ENCODE data around the gene DAGLA. TPM values are rescaled to one million over a fixed set of nuclear protein-coding genes. Genes with fewer than 3 reads are reported as not detected.

The DAGLA gene
- total RNA-seq, 1 experiment from 2014 or later: 9.5 TPM

DNA sequence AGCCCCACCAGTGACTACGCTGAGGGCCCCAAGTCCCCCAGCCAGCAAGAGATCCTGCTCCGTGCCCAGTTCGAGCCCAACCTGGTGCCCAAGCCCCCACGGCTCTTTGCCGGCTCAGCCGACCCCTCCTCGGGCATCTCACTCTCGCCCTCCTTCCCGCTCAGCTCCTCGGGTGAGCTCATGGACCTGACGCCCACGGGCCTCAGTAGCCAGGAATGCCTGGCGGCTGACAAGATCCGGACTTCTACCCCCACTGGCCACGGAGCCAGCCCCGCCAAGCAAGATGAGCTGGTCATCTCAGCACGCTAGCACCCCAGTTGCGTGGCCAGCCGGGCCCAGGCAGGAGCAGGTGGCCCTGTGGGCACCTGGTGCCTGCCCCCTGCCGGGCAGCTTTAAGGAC is 64.0 kb downstream of the DAGLA start:
- no peak for DNase-seq
- Histone ChIP-seq H3K36me3 (ENCODE audit: control insufficient read depth, insufficient read depth, low read length) (peaks cover 8% of the 10 kb centered on the region), H3K9me3 (no peaks in the 10 kb centered on the region), H3K4me3 (ENCODE audit: low read depth, low read length) (no peak overlapping the region), H3K27me3 (replicated peaks; ENCODE audit: control insufficient read depth, insufficient read depth, low read length) (no peaks in the 10 kb centered on the region), H3K4me1 (peaks cover 13% of the 10 kb centered on the region)
- Mint-ChIP-seq H3K4me1 (ENCODE audit: low read depth, unreplicated experiment) (peaks cover 2% of the 10 kb centered on the region), H3K4me3 (ENCODE audit: unreplicated experiment) (no peak overlapping the region), H3K36me3 (ENCODE audit: insufficient read depth, unreplicated experiment) (peaks cover 17% of the 10 kb centered on the region), H3K9me3 (ENCODE audit: unreplicated experiment) (no peaks in the 10 kb centered on the region), H3K27me3 (ENCODE audit: insufficient read depth, unreplicated experiment) (no peaks in the 10 kb centered on the region), H3K27ac (ENCODE audit: unreplicated experiment) (no peak overlapping the region)
- CTCF ChIA-PET: interaction anchor here (0.7 to 1.2 kb wide), 4 partner anchors 11 to 44 kb away, joined by 3 to 6 read pairs (median 5); no protein-coding TSS in a partner anchor
- intact Hi-C loops (cut with micrococcal nuclease; ENCODE audit: unreplicated experiment): no loop called here
- no TSS peak for BruUV-seq (replicated peaks)
- TF ChIP-seq CTCF (IDR thresholded peaks at IDR 0.05; ENCODE audit: insufficient read depth in 1 of 2, low read depth in 1 of 2, low read length in 1 of 2, severe bottlenecking in 1 of 2, unreplicated experiment in 1 of 2): no peak
- POLR2A ChIA-PET: no interaction called here

DNA sequence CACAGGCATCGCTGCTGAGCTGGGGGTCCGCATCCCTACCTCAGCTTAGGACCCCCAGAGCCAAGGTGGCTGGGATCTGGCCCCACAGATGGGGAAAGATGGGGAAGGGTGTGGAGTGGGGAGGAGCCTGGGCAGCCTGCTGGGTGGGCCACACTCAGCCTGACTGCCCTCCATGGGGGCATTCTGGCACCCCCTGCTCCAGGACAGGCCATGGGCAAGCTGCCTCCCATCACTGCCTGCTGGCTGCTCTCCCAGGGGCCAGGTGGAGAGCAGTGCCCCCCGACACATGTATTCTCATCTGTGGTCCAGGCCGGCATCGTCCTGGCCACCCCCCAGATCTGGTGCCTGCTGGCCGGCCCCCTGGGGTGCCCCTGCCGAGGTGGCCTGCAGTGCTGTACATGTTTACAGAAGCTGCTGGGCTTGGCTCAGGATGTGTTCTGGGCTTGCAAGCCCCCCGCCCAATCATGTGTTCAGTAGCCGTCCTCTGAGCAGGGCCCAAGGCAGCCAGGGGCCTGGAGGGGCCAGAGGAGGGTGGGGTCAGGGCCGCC is 64.5 kb downstream of the DAGLA start:
- intact Hi-C loops (cut with micrococcal nuclease; ENCODE audit: unreplicated experiment): no loop called here
- no peak for TF ChIP-seq CTCF (IDR thresholded peaks at IDR 0.05; ENCODE audit: insufficient read depth in 1 of 2, low read depth in 1 of 2, low read length in 1 of 2, severe bottlenecking in 1 of 2, unreplicated experiment in 1 of 2)
- peaks cover 7% of the 10 kb centered on the region for H3K4me1 Mint-ChIP-seq (ENCODE audit: low read depth, unreplicated experiment)
- H3K27me3 Mint-ChIP-seq (ENCODE audit: insufficient read depth, unreplicated experiment): no peaks in the 10 kb centered on the region
- Histone ChIP-seq H3K4me3 (ENCODE audit: low read depth, low read length) (no peak overlapping the region), H3K36me3 (ENCODE audit: control insufficient read depth, insufficient read depth, low read length) (peaks cover 8% of the 10 kb centered on the region), H3K9me3 (no peaks in the 10 kb centered on the region), H3K4me1 (peaks cover 13% of the 10 kb centered on the region), H3K27me3 (replicated peaks; ENCODE audit: control insufficient read depth, insufficient read depth, low read length) (no peaks in the 10 kb centered on the region)
- CTCF ChIA-PET: interaction anchor here (0.6 to 1.2 kb wide), 2 partner anchors 11 to 295 kb away, joined by 6 to 8 read pairs; no protein-coding TSS in a partner anchor
- no peak overlapping the region for H3K4me3 Mint-ChIP-seq (ENCODE audit: unreplicated experiment)
- H3K9me3 Mint-ChIP-seq (ENCODE audit: unreplicated experiment): no peaks in the 10 kb centered on the region
- BruUV-seq (replicated peaks): no TSS peak
- DNase-seq: no peak
- no peak overlapping the region for H3K27ac Mint-ChIP-seq (ENCODE audit: unreplicated experiment)
- POLR2A ChIA-PET: no interaction called here
- peaks cover 17% of the 10 kb centered on the region for H3K36me3 Mint-ChIP-seq (ENCODE audit: insufficient read depth, unreplicated experiment)

DNA sequence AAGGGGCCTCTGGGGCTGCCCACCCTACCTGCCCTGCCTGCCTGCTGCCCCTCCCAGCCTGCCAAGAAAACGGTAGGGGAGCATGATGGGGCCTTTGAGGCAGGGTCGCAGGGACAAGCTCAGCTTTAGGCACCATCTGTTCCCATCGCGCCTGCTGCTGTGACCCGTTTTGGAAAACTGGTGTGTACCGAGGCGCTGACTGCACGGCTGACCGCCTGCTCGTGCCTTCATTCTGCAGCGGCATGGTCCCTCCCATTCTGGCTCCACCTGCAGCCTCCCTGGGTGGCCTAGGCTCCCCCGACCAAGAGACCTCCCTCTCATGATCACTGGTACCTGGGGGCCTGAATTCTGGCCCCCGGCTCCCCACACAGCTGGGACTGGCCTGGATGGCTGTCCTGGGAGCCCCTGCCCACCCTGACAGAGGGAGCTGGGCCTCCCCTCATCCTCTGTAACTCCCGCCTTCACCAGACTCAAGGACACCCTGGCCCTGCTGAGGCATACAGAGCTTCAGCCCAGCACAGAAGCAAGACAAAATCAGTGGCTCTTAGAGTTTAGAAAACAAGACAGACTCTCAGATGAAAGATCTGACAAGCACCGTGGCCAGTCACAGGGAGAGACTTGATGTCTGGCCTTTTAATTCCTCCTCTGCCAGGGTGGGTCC is 65.7 kb downstream of the DAGLA start:
- ChIA-PET CTCF (interaction anchor here (2.9 to 4.6 kb wide), 3 partner anchors 41 to 69 kb away, joined by 15 to 78 read pairs (median 24); partner anchors contain the start of genes FEN1 and TMEM258), POLR2A (no interaction called here)
- Histone ChIP-seq H3K4me3 (ENCODE audit: low read depth, low read length) (no peak overlapping the region), H3K9me3 (no peaks in the 10 kb centered on the region), H3K36me3 (ENCODE audit: control insufficient read depth, insufficient read depth, low read length) (peaks cover 6% of the 10 kb centered on the region), H3K4me1 (peaks cover 13% of the 10 kb centered on the region), H3K27me3 (replicated peaks; ENCODE audit: control insufficient read depth, insufficient read depth, low read length) (no peaks in the 10 kb centered on the region)
- Mint-ChIP-seq H3K36me3 (ENCODE audit: insufficient read depth, unreplicated experiment) (peaks cover 17% of the 10 kb centered on the region), H3K9me3 (ENCODE audit: unreplicated experiment) (no peaks in the 10 kb centered on the region), H3K27me3 (ENCODE audit: insufficient read depth, unreplicated experiment) (no peaks in the 10 kb centered on the region), H3K27ac (ENCODE audit: unreplicated experiment) (no peak overlapping the region), H3K4me1 (ENCODE audit: low read depth, unreplicated experiment) (peaks cover 7% of the 10 kb centered on the region), H3K4me3 (ENCODE audit: unreplicated experiment) (no peak overlapping the region)
- DNase-seq: no peak
- intact Hi-C loops (cut with micrococcal nuclease; ENCODE audit: unreplicated experiment): no loop called here
- no peak for TF ChIP-seq CTCF (IDR thresholded peaks at IDR 0.05; ENCODE audit: insufficient read depth in 1 of 2, low read depth in 1 of 2, low read length in 1 of 2, severe bottlenecking in 1 of 2, unreplicated experiment in 1 of 2)
- BruUV-seq (replicated peaks): no TSS peak
